Fibroblast of lung (primary cell): ENCODE measurements around the gene NPHP4. TPM values are rescaled to one million over a fixed set of nuclear protein-coding genes. Genes with fewer than 3 reads are reported as not detected.
"Not testable (repeated sequence)": the region's sequence is repeated elsewhere in the genome, so short reads cannot be mapped to it uniquely, and the experiment has no call there.

Experiments used
- DNase-seq, 2 donors: peaks; one replicate each; pipeline versions ENCODE4 v3.0.0 to v3.0.0-alpha.2; 2010; ENCODE audit warnings: low read depth in 2 of 2
- H2AFZ ChIP-seq: 2 replicates; pipeline ENCODE4 v1.5.1; 2012; ENCODE audit warnings: low read length, control low read depth, inconsistent platforms
- H3K27ac ChIP-seq: 2 replicates; pipeline ENCODE4 v1.5.1; 2011; ENCODE audit warnings: low read length, control low read depth; ENCODE audit not compliant: insufficient read depth
- H3K27me3 ChIP-seq: 2 replicates; pipeline ENCODE4 v1.5.1; 2011; ENCODE audit warnings: mild to moderate bottlenecking, low read length; ENCODE audit not compliant: control insufficient read depth, insufficient read depth
- H3K36me3 ChIP-seq: 2 replicates; pipeline ENCODE4 v1.5.1; 2011; ENCODE audit warnings: low read length; ENCODE audit not compliant: control insufficient read depth, insufficient read depth
- H3K4me1 ChIP-seq: 2 replicates; pipeline ENCODE4 v1.5.1; 2011; ENCODE audit warnings: low read length; ENCODE audit not compliant: control insufficient read depth, insufficient read depth; ENCODE audit errors: extremely low read depth
- H3K4me2 ChIP-seq: 2 replicates; pipeline ENCODE4 v1.5.1; 2011; ENCODE audit warnings: low read length, control low read depth; ENCODE audit not compliant: insufficient read depth; ENCODE audit errors: extremely low read depth
- H3K4me3 ChIP-seq, 4 experiments: fragments of 200-600 bp in 1 of 4; sonication (generic) in 1 of 4; replicated peaks in 1 of 4; 2 replicates each; pipeline ENCODE4 v1.5.1; 2011 to 2016; ENCODE audit warnings: low read length in 4 of 4, low read depth in 3 of 4, mild to moderate bottlenecking in 3 of 4, control low read depth in 2 of 4, inconsistent platforms in 1 of 4, mixed read lengths in 1 of 4; ENCODE audit not compliant: insufficient read depth in 1 of 4; ENCODE audit errors: control extremely low read depth in 1 of 4
- H3K79me2 ChIP-seq: 2 replicates; pipeline ENCODE4 v1.5.1; 2012; ENCODE audit warnings: mild to moderate bottlenecking, low read length, inconsistent platforms; ENCODE audit not compliant: control insufficient read depth, insufficient read depth
- H3K9ac ChIP-seq: 2 replicates; pipeline ENCODE4 v1.5.1; 2011; ENCODE audit warnings: mild to moderate bottlenecking, low read length, control low read depth; ENCODE audit not compliant: insufficient read depth
- H3K9me3 ChIP-seq: 2 replicates; pipeline ENCODE4 v1.5.1; 2012; ENCODE audit warnings: low read depth, low read length; ENCODE audit not compliant: control insufficient read depth, insufficient read depth
- H4K20me1 ChIP-seq: 2 replicates; pipeline ENCODE4 v1.5.1; 2011; ENCODE audit warnings: low read length; ENCODE audit not compliant: control insufficient read depth, insufficient read depth; ENCODE audit errors: extremely low read depth
- EZH2 ChIP-seq: IDR thresholded peaks from 2 replicates; pipeline ENCODE4 v1.5.1; 2012; ENCODE audit warnings: low read length, control low read depth, mild to moderate bottlenecking; ENCODE audit errors: missing control alignments
- polyA plus RNA-seq, 2 donors: library from polyadenylated mRNA; depleted of rRNA in 1 of 2; stranded (reverse) in 1 of 2; unstranded in 1 of 2; fragments of >200 nt; gene quantifications; 2 replicates each; pipeline ENCODE4 v1.2.1, GENCODE V29; 2011 to 2012; ENCODE audit warnings: missing spikeins in 1 of 2
- total RNA-seq: library from RNA; depleted of rRNA; stranded (reverse); fragments of >200 nt; gene quantifications from 2 replicates; pipeline ENCODE4 v1.2.1, GENCODE V29; 2014
- TF ChIP-seq, protein P1 (sequence below), 2 donors: IDR thresholded peaks in 1 of 2; conservative IDR thresholded peaks in 1 of 2; 1 replicate in 1 of 2; 2 replicates in 1 of 2; pipeline ENCODE4 v1.5.1; 2011 to 2012; ENCODE audit warnings: low read length in 2 of 2, control low read depth in 1 of 2, inconsistent platforms in 1 of 2, low read depth in 1 of 2, mild to moderate bottlenecking in 1 of 2

The NPHP4 gene
- total and polyA plus RNA-seq, 2 donors (not counting 1 experiment from before 2014, with no cell fraction given) = 1.5 to 4.0 TPM

DNA sequence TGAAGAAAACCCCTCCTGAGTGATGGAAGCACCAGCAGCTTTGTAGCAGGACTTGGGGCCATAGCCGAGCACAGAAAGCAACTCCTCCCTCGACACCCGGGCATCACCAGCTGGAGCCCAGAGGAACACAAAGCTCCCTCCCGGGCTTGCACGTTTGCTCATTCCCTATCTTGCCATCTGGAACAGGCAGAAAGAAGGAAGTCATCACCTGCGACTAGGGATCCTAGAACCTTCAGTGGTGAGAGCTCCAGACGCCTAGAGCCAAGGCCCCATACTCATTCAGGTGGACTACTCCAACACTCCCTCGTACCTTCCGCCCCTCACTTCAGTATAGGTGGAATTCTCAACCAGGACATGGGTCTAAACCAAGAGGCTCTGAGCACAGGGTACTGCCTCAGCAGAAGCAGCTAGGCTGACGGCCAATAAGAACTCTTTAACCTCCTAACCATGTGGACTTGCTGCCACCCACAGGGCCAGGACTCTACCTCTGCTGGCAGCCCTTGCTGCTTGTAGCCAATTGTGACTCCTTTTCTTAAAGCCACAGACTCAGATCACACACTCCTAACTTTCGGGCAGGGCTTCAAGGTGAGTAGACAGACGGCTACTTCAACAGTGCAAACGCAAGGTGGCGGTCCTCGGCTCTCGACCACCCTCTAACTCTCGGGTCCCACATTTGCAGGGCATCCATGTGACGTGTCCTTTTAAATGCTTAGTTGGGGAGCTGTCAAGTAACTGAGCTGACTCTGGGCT, 65.4 kb downstream of the NPHP4 start:
- Histone ChIP-seq H3K27ac (no peak overlapping the region), H3K27me3 (no peaks in the 10 kb centered on the region), H2AFZ (no peak overlapping the region), H3K9ac (no peak overlapping the region), H3K79me2 (no peaks in the 10 kb centered on the region), H3K4me1 (no peaks in the 10 kb centered on the region), H3K9me3 (no peaks in the 10 kb centered on the region), H3K4me3 (no peak overlapping the region), H4K20me1 (no peaks in the 10 kb centered on the region), H3K4me2 (no peak overlapping the region), H3K36me3 (no peaks in the 10 kb centered on the region)
- no peak for TF ChIP-seq EZH2
- TF ChIP-seq, protein P1, sequence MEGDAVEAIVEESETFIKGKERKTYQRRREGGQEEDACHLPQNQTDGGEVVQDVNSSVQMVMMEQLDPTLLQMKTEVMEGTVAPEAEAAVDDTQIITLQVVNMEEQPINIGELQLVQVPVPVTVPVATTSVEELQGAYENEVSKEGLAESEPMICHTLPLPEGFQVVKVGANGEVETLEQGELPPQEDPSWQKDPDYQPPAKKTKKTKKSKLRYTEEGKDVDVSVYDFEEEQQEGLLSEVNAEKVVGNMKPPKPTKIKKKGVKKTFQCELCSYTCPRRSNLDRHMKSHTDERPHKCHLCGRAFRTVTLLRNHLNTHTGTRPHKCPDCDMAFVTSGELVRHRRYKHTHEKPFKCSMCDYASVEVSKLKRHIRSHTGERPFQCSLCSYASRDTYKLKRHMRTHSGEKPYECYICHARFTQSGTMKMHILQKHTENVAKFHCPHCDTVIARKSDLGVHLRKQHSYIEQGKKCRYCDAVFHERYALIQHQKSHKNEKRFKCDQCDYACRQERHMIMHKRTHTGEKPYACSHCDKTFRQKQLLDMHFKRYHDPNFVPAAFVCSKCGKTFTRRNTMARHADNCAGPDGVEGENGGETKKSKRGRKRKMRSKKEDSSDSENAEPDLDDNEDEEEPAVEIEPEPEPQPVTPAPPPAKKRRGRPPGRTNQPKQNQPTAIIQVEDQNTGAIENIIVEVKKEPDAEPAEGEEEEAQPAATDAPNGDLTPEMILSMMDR (conservative IDR thresholded peaks at IDR 0.05 in 1 of 2, IDR thresholded peaks at IDR 0.05 in 1 of 2; ENCODE audit: low read depth in 1 of 2, low read length in 2 of 2) = no peak
- no peak for DNase-seq

DNA sequence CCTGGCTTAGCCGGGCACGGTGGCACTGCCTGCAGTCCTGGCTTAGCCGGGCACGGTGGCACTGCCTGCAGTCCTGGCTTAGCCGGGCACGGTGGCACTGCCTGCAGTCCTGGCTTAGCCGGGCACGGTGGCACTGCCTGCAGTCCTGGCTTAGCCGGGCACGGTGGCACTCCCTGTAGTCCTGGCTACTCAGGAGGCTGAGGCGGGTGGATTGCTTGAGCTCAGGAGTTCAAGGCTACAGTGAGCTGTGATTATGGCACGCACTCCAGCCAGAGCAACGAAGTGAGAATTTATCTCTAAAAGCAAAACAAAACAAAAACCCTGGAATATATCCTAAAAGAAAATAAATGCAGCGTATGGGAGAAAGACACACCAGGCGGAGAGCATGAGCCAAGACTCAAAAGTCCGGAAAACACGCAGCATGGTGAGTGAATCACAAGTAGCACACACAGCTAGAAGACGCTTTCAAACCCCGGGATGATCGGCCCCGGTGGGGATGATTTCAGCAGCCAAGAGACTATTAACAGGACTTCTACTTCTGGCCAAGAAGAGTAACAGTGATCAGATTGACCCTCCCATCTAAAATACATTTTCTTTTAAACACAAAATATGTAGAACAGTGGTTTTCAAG, 69.4 kb downstream of the NPHP4 start:
- H2AFZ ChIP-seq, H3K79me2 ChIP-seq, H3K9me3 ChIP-seq, H4K20me1 ChIP-seq, H3K36me3 ChIP-seq, H3K27ac ChIP-seq, H3K4me2 ChIP-seq, H3K27me3 ChIP-seq, H3K9ac ChIP-seq, H3K4me1 ChIP-seq, DNase-seq, H3K4me3 ChIP-seq: not testable (repeated sequence)

GRCh38 chr1:5921671-5922070, 70.6 kb downstream of the NPHP4 start:
- no peak for TF ChIP-seq EZH2
- TF ChIP-seq, protein P1 (conservative IDR thresholded peaks at IDR 0.05 in 1 of 2, IDR thresholded peaks at IDR 0.05 in 1 of 2; ENCODE audit: low read depth in 1 of 2, low read length in 2 of 2) = no peak
- no peak overlapping the region for H3K4me3 ChIP-seq
- no peak for DNase-seq
- H4K20me1 ChIP-seq = no peaks in the 10 kb centered on the region
- no peaks in the 10 kb centered on the region for H3K36me3 ChIP-seq
- H3K79me2 ChIP-seq = no peaks in the 10 kb centered on the region
- no peak overlapping the region for H3K27ac ChIP-seq
- H3K9ac ChIP-seq = no peak overlapping the region
- no peaks in the 10 kb centered on the region for H3K9me3 ChIP-seq
- H2AFZ ChIP-seq = no peak overlapping the region
- no peaks in the 10 kb centered on the region for H3K4me1 ChIP-seq
- H3K27me3 ChIP-seq = no peaks in the 10 kb centered on the region
- H3K4me2 ChIP-seq = no peak overlapping the region
